ENCODE measurements around the gene GLIPR1L2.
"Not testable (repeated sequence)": the region's sequence is repeated elsewhere in the genome, so short reads cannot be mapped to it uniquely, and the experiment has no call there.

The GLIPR1L2 gene

GRCh38 chr12:75437564-75437963, 46.7 kb downstream of the GLIPR1L2 start:
- DNase-seq (ENCODE audit: low spot score) = no peak

- no peak for DNase-seq (ENCODE audit: low spot score)
These were observed 47.3 kb downstream of the GLIPR1L2 start for GRCh38 chr12:75438059-75438754.

DNA sequence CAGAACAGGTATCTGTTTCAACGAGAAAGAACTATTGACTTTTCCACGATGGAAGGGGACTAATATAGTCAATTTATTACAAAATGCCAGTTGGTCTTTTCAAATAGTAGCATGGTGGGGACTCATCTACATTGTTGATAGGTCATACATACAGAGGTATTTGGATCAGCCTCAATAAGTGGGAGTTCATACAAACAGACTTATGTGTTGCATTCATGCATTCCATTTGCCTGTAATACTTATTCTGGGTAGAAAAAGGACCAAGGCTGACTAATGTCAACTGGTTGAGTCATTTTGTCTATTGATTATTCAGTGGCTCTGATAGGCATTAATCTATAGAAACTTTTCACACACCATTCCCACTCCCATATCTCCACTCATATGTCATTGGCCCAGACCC, 48.2 kb downstream of the GLIPR1L2 start:
- DNase-seq (ENCODE audit: low spot score) = no peak

DNA sequence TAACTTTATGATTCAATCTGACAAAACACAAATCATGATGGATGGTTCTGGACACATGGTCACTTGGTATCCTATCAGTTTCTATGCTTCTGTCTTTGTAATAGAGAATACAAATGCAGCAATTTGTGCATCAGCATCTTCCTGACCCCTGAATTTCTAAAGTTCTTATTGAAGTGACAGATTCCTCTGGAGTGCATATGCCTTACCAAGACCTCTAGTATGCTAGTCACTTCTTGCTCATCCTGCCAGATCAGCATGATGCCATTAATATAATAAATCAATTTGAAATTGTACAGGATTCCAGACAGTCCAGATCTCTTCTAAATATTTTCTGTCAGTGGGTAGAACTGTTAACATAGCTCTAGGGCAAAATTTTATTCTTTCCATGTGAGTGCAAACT, 49.0 kb downstream of the GLIPR1L2 start:
- DNase-seq (ENCODE audit: low spot score) = no peak

DNA sequence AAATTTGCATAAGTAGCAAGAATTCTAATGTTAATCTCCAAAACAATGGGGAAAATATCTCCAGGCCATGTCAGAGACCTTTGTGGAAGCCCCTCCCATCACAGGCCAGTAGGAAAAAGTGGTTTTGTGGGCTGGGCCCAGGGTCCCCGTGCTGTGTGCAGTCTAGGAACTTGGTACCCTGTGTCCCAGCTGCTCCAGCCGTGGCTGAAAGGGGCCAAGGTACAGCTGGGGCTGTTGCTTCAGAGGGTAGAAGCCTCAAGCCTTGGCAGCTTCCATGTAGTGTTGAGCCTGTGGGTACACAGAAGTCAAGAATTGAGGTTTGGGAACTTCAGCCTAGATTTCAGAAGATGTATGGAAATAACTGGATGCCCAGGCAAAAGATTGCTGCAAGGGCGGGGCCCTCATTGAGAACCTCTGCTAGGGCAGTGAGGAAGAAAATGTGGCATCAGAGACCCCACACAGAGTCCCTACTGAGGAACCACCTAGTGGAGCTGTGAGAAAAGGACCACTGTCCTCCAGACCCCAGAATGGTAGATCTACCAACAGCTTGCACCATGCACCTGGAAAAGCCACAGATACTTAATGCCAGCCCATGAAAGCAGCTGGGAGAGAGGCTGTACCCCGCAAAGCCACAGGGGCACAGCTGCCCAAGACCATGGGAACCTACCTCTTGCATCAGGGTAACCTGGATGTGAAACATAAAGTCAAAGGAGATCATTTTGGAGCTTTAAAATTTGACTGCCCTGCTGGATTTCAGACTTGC, 51.0 kb downstream of the GLIPR1L2 start:
- not testable (repeated sequence) for DNase-seq (ENCODE audit: low spot score)

GRCh38 chr12:75442454-75442853, 51.6 kb downstream of the GLIPR1L2 start:
- not testable (repeated sequence) for DNase-seq (ENCODE audit: low spot score)

DNA sequence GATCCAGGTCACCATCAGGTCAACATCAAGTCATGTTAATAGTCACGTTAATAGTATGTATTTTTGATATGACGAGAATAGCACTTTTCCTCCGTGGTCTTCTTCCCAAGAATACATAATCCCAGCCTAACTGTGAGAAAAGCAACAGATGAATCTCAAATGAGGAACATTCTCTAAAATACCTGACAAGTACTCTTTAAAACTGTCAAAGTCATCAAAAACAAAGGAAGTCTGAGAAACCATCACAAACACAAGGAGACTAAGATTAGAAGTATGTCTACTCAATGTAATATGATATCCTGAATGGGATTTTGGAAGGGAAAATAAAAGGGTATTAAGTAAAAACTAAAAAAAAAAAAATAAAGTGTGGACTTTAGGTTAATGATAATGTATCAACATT, 52.8 kb downstream of the GLIPR1L2 start:
- no peak for DNase-seq (ENCODE audit: low spot score)

GRCh38 chr12:75444429-75445136, 53.7 kb downstream of the GLIPR1L2 start:
- no peak for DNase-seq (ENCODE audit: low spot score)

DNA sequence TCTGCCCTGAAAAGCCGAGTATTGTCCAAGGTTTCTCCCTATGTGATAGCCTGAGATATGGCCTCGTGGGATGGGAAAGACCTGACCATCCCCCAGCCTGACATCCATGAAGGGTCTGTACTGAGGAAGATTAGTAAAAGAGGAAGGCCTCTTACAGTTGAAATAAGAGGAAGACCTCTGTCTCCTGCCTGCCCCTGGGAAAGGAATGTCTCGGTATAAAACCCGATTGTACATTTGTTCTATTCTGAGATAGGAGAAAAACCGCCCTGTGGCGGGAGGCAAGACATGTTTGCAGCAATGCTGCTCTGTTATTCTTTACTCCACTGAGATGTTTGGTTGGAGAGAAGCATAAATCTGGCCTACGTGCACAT, 54.2 kb downstream of the GLIPR1L2 start:
- DNase-seq (ENCODE audit: low spot score) = not testable (repeated sequence)

- DNase-seq (ENCODE audit: low spot score) = no peak
These were observed 56.0 kb downstream of the GLIPR1L2 start for GRCh38 chr12:75446857-75447256.

DNA sequence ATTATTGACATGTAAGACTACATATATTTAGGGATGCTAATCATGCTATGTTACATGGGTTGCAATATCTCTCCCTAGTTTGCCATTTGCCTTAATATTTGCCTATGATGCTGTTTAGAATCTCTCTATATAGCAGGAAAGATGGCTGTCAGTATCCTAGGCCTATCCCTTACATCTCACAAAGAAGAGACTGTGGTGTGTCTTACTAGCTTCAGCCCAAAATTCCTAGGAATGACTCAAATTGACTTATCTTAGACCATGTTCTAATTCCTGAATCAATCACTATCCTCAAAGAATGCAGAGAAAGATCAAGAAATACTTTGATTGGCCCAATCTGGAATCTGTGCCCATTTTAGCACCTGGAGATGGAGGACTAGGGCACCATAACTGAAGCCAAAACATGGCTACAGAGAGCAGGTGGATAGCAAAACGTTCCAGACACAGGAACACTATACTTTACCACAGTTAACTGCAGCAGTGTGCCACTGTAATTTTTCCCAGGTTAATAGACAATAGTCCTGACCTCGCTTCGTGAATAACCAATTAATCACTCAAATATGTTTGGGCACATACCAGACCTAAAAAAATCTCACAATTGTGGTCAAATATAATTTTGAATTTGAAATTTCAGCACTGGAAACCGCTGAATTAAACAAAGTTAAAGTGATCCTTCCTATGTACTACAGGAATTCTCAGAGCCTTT, 57.0 kb downstream of the GLIPR1L2 start:
- DNase-seq (ENCODE audit: low spot score) = no peak

DNA sequence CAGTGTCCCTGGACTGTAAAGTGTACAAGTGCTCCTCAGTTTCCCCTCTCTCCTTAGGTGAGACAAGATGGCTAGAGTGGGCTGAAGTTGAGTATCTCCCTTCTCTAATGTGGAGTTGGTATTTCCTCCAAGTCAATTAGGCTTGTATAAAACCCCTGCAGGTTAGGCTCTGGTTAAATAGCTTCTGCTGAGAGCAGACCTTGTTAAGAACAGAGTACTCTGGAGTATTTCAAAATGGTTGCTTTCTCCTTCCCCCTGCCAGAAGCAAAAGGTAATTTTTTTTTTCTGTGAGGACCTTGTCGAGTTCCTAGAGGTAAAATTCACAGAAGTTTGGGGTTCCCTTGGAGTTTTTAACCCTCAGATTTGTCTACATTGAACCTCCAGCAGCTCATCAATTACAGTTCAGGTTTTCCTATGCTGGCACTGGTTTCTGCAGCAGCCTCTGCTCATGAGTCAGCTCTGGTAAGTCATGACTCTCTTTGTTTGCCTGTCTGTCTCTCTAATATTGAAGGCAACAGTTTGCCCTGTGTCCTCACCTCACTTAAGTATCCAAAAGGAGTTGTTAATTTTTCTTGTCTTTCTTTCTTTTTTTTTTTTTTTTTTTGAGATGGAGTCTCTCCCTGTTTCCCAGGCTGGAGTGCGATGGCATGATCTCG, 61.9 kb downstream of the GLIPR1L2 start:
- no peak for DNase-seq (ENCODE audit: low spot score)

GRCh38 chr12:75455839-75456238, 65.0 kb downstream of the GLIPR1L2 start:
- DNase-seq (ENCODE audit: low spot score) = no peak

DNA sequence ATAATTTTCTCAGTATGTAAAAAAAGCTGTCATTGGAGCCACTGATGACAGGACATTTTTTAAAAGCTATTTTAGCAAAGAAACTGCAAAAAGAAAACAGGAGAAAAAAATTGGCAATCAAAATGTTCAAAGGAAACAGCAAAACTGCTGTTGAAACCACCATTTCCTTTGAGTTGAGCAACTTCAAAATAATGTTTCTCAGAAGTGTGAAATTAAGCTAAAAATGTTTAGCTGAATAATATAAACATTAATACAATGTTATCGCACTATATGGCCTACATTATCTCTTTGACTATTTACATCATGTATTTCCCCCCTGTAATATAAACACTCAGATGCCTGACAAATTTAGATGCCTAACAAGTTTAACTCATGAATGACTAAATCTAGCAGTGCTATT, 66.3 kb downstream of the GLIPR1L2 start:
- DNase-seq (ENCODE audit: low spot score) = no peak

DNA sequence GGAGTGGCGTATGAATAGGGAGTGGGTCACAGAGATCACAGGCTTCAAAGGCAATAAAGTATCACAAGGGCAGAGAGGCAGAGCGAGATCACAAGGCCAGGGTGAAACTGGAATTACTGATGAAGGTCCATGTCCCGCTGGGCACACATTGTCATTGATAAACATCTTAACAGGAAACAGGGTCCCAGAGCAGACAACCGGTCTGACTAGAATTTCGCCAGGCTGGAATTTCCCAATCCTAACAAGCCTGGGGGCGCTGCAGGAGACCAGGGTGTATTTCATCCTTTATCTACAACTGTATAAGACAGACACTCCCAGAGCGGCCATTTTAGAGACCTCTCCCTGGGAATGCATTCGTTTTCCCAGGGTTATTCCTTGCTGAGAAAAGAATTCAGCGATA, 67.0 kb downstream of the GLIPR1L2 start:
- DNase-seq (ENCODE audit: low spot score) = not testable (repeated sequence)

GRCh38 chr12:75459755-75460154, 68.9 kb downstream of the GLIPR1L2 start:
- no peak for DNase-seq (ENCODE audit: low spot score)

DNA sequence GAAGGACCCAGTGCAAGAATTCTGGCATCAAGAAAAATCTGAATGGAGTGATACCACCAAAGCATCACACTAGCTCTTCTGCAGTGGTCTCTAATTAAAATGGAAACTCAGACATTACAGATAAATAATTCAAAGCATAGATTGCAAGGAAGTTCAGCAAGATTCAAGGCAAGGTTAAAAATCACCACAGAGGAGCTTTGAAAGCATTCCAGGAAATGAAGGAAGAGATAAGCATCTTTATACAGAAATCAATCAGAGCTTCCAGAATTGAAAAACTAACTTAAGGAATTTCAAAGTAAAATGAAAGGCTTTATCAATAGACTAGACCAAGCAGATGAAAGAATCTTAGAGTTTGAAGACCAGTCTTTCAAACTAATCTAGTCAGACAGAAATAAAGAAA, 69.3 kb downstream of the GLIPR1L2 start:
- DNase-seq (ENCODE audit: low spot score) = no peak

GRCh38 chr12:75471902-75472890, 81.3 kb downstream of the GLIPR1L2 start:
- no peak for DNase-seq (ENCODE audit: low spot score)

DNA sequence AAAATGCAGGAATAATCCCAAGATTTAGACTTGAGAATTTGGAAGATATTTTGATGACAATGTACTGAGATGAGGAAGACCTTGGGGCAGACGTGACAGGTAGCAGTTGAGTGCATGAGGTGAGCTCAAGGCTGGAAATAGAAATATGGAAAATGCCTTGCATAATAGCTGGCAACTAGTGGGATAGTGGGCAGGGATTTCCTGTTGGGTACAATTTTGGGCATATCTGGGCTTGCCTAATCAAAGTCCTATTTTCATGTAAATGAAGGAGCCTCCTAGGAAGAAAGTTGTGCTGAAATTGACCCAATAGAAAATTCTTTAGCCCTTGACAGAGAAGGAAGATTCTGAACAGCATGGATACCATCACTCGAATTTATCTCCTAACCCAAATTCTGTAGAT, 83.2 kb downstream of the GLIPR1L2 start:
- DNase-seq (ENCODE audit: low spot score) = no peak

- no peak for DNase-seq (ENCODE audit: low spot score)
These were observed 85.2 kb downstream of the GLIPR1L2 start for GRCh38 chr12:75476071-75476470.

DNA sequence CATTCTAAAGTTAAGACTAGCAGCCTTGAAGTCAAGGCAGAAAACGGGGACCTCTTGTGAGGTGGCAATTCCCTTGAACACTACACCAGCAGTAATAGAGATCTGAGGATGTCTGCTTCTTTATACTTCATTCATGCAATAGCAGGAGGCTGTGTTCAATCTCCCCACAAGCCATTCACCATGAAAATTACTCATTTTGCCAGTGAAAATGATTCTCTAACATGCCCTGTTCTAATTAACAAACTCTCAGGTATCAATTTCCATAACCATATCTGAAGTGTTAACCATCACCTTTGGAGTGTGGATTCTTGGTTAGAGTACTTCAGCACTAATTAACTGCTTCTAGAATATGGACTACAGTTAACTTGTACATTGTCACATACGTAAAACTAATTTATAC, 86.2 kb downstream of the GLIPR1L2 start:
- DNase-seq (ENCODE audit: low spot score) = no peak
